ENCODE data around the gene DSCAML1.

Gene DSCAML1

DNA sequence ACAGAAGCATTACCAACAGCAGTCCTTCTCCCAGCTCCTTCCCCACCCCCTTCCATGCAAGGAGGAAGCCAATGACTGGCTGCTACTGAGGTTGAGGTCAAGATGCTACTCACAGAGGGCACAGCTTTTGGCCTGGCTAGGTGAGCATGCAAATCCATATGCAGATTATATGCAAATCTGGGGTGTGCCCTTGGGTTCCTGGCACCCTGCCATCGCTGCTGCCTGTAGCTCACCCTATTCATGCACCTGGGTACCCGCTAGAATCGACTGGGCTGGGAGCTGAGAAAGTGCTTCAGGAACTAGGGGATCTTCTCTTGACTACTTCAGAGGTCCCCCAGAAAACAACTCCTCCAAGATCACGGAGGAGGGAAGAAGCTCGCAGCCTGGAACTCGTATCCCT lies 4.0 kb downstream of the DSCAML1 start:
- TF ChIP-seq ZNF565 (CRISPR knock-in tag; conservative IDR thresholded peaks at IDR 0.05; ENCODE audit: low read depth) (no peak), ZNF8 (CRISPR knock-in tag; IDR thresholded peaks at IDR 0.05) (no peak), TOX (CRISPR knock-in tag; IDR thresholded peaks at IDR 0.05; ENCODE audit: borderline replicate concordance) (no peak), CSDC2 (CRISPR knock-in tag; IDR thresholded peaks at IDR 0.05) (no peak), ZFP30 (CRISPR knock-in tag; IDR thresholded peaks at IDR 0.05) (no peak), ARNTL (CRISPR knock-in tag; IDR thresholded peaks at IDR 0.05; ENCODE audit: borderline replicate concordance, low read depth) (no peak), GLIS3 (CRISPR knock-in tag; IDR thresholded peaks at IDR 0.05) (no peak), TCF4 (CRISPR knock-in tag; IDR thresholded peaks at IDR 0.05; ENCODE audit: borderline replicate concordance) (no peak), ZC3H10 (CRISPR knock-in tag; IDR thresholded peaks at IDR 0.05) (no peak), ESRRG (CRISPR knock-in tag; IDR thresholded peaks at IDR 0.05) (no peak), ZFP3 (CRISPR knock-in tag; IDR thresholded peaks at IDR 0.05) (no peak), OSR1 (CRISPR knock-in tag; IDR thresholded peaks at IDR 0.05) (no peak), PPARA (CRISPR knock-in tag; IDR thresholded peaks at IDR 0.05; ENCODE audit: borderline replicate concordance) (no peak)
- TF ChIP-seq, protein P1, sequence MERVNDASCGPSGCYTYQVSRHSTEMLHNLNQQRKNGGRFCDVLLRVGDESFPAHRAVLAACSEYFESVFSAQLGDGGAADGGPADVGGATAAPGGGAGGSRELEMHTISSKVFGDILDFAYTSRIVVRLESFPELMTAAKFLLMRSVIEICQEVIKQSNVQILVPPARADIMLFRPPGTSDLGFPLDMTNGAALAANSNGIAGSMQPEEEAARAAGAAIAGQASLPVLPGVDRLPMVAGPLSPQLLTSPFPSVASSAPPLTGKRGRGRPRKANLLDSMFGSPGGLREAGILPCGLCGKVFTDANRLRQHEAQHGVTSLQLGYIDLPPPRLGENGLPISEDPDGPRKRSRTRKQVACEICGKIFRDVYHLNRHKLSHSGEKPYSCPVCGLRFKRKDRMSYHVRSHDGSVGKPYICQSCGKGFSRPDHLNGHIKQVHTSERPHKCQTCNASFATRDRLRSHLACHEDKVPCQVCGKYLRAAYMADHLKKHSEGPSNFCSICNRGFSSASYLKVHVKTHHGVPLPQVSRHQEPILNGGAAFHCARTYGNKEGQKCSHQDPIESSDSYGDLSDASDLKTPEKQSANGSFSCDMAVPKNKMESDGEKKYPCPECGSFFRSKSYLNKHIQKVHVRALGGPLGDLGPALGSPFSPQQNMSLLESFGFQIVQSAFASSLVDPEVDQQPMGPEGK (CRISPR knock-in tag; IDR thresholded peaks at IDR 0.05; ENCODE audit: borderline replicate concordance), result no peak
- TF ChIP-seq, protein P2, sequence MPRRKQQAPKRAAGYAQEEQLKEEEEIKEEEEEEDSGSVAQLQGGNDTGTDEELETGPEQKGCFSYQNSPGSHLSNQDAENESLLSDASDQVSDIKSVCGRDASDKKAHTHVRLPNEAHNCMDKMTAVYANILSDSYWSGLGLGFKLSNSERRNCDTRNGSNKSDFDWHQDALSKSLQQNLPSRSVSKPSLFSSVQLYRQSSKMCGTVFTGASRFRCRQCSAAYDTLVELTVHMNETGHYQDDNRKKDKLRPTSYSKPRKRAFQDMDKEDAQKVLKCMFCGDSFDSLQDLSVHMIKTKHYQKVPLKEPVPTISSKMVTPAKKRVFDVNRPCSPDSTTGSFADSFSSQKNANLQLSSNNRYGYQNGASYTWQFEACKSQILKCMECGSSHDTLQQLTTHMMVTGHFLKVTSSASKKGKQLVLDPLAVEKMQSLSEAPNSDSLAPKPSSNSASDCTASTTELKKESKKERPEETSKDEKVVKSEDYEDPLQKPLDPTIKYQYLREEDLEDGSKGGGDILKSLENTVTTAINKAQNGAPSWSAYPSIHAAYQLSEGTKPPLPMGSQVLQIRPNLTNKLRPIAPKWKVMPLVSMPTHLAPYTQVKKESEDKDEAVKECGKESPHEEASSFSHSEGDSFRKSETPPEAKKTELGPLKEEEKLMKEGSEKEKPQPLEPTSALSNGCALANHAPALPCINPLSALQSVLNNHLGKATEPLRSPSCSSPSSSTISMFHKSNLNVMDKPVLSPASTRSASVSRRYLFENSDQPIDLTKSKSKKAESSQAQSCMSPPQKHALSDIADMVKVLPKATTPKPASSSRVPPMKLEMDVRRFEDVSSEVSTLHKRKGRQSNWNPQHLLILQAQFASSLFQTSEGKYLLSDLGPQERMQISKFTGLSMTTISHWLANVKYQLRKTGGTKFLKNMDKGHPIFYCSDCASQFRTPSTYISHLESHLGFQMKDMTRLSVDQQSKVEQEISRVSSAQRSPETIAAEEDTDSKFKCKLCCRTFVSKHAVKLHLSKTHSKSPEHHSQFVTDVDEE (CRISPR knock-in tag; IDR thresholded peaks at IDR 0.05), result no peak
- no peak for ATAC-seq

DNA sequence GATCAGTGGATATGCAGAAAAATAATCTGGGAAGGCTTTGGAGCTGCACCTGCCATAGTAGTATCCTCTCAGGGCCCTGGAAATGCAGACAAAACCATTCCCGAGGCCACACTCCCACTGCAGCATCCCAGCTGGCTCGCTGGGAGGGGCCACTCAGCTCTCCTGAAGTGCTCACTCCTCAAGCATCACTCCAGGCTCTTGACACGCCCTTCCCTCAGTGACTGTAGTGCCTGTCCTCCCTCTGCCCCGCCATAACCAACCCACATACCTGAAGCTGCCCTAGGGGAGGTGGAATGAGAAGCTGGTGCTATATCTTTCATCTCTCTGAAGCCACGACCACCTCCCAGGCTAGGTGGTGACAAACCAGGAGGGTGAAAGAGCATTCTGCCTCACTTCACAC lies 4.8 kb downstream of the DSCAML1 start:
- TF ChIP-seq, protein P3, sequence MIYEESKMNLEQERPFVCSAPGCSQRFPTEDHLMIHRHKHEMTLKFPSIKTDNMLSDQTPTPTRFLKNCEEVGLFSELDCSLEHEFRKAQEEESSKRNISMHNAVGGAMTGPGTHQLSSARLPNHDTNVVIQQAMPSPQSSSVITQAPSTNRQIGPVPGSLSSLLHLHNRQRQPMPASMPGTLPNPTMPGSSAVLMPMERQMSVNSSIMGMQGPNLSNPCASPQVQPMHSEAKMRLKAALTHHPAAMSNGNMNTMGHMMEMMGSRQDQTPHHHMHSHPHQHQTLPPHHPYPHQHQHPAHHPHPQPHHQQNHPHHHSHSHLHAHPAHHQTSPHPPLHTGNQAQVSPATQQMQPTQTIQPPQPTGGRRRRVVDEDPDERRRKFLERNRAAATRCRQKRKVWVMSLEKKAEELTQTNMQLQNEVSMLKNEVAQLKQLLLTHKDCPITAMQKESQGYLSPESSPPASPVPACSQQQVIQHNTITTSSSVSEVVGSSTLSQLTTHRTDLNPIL (CRISPR knock-in tag; IDR thresholded peaks at IDR 0.05; ENCODE audit: low read depth), result no peak
- TF ChIP-seq ISL1 (CRISPR knock-in tag; IDR thresholded peaks at IDR 0.05) (no peak), ZC3H10 (CRISPR knock-in tag; IDR thresholded peaks at IDR 0.05) (no peak), ZFP3 (CRISPR knock-in tag; IDR thresholded peaks at IDR 0.05) (no peak), ESRRG (CRISPR knock-in tag; IDR thresholded peaks at IDR 0.05) (no peak)
- TF ChIP-seq, protein P2 (CRISPR knock-in tag; IDR thresholded peaks at IDR 0.05), result no peak
- ATAC-seq, result no peak

DNA sequence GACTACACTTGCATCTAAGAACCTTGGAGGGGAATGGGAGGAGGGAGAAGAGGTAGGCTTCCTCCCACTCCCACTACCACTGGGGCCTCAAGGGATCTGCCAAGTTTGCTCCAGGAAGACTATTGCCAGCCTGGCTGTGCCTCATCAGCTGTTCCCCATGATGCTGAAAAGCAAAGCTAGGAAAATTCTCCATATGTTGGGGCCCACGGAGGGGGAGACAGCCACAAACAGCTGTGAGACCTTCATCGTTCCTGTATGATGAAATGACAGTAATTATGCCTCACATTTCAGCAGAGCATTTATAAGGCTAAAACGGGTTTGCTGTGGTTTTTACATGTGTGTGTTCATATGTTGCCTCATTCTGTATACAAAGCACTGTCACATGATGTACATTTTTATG lies 6.7 kb downstream of the DSCAML1 start:
- TF ChIP-seq ZNF8 (CRISPR knock-in tag; IDR thresholded peaks at IDR 0.05), result no peak
- TF ChIP-seq PPARA (CRISPR knock-in tag; IDR thresholded peaks at IDR 0.05; ENCODE audit: borderline replicate concordance), result no peak
- TF ChIP-seq, protein P4, sequence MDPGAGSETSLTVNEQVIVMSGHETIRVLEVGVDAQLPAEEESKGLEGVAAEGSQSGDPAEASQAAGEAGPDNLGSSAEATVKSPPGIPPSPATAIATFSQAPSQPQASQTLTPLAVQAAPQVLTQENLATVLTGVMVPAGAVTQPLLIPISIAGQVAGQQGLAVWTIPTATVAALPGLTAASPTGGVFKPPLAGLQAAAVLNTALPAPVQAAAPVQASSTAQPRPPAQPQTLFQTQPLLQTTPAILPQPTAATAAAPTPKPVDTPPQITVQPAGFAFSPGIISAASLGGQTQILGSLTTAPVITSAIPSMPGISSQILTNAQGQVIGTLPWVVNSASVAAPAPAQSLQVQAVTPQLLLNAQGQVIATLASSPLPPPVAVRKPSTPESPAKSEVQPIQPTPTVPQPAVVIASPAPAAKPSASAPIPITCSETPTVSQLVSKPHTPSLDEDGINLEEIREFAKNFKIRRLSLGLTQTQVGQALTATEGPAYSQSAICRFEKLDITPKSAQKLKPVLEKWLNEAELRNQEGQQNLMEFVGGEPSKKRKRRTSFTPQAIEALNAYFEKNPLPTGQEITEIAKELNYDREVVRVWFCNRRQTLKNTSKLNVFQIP (CRISPR knock-in tag; IDR thresholded peaks at IDR 0.05; ENCODE audit: borderline replicate concordance, low read depth), result no peak
- TF ChIP-seq SNAI2 (CRISPR knock-in tag; IDR thresholded peaks at IDR 0.05), result no peak
- TF ChIP-seq, protein P2 (CRISPR knock-in tag; IDR thresholded peaks at IDR 0.05), result no peak
- no peak for TF ChIP-seq GLIS3 (CRISPR knock-in tag; IDR thresholded peaks at IDR 0.05)
- no peak for TF ChIP-seq ZFP30 (CRISPR knock-in tag; IDR thresholded peaks at IDR 0.05)
- no peak for TF ChIP-seq RARB (CRISPR knock-in tag; IDR thresholded peaks at IDR 0.05)
- no peak for TF ChIP-seq CSDC2 (CRISPR knock-in tag; IDR thresholded peaks at IDR 0.05)
- no peak for TF ChIP-seq ARNTL (CRISPR knock-in tag; IDR thresholded peaks at IDR 0.05; ENCODE audit: borderline replicate concordance, low read depth)
- no peak for ATAC-seq

All from SK-N-SH treated with all-trans-retinoic acid at 6 μM for 48 hours (cell line).